HepG2 (cell line): Measurements from ENCODE around the gene LEMD2.

Experiments used
- ARID3A ChIP-seq: IDR thresholded peaks from 2 replicates; pipeline ENCODE4 v1.6.1; 2012; ENCODE audit warnings: low read depth, low read length, improper control_type of control experiment
- CEBPB ChIP-seq: IDR thresholded peaks from 2 replicates; pipeline ENCODE4 v1.6.1; 2011; ENCODE audit warnings: low read depth, low read length, improper control_type of control experiment, borderline replicate concordance
- CTCF ChIP-seq: sonication (generic); formaldehyde crosslinking; IDR thresholded peaks from 2 replicates; pipeline ENCODE4 v1.5.0; 2020; ENCODE audit warnings: mild to moderate bottlenecking, missing genetic modification reagents, moderate library complexity
- FOXM1 ChIP-seq: sonication (generic); formaldehyde crosslinking; IDR thresholded peaks from 2 replicates; pipeline ENCODE4 v1.5.0; 2020; ENCODE audit warnings: missing genetic modification reagents
- GATA4 ChIP-seq: sonication (generic); IDR thresholded peaks from 2 replicates; pipeline ENCODE4 v1.6.1; 2016; ENCODE audit warnings: antibody characterized with exemption, low read depth, borderline replicate concordance
- MAFK ChIP-seq, 2 experiments: IDR thresholded peaks in 1 of 2; conservative IDR thresholded peaks in 1 of 2; 2 replicates each; pipeline ENCODE4 v1.6.1; 2011; ENCODE audit warnings: improper control_type of control experiment in 2 of 2, low read length in 2 of 2
- POLR2A ChIP-seq, 2 experiments: IDR thresholded peaks; 2 replicates each; pipeline ENCODE4 v1.6.1; 2011; ENCODE audit warnings: low read depth in 2 of 2, low read length in 2 of 2, mild to moderate bottlenecking in 1 of 2, moderate library complexity in 1 of 2; ENCODE audit not compliant: insufficient read depth in 1 of 2
- ZBTB40 ChIP-seq, 2 experiments: fragments of 450-650 bp in 1 of 2; sonication (generic) in 1 of 2; formaldehyde crosslinking in 1 of 2; IDR thresholded peaks; 2 replicates each; pipeline versions ENCODE4 v1.6.1 to v1.8.0; 2016 to 2022; ENCODE audit warnings: antibody characterized with exemption in 1 of 2, mild to moderate bottlenecking in 1 of 2, missing genetic modification reagents in 1 of 2
- TF ChIP-seq, protein P1 (sequence below): sonication (generic); formaldehyde crosslinking; IDR thresholded peaks from 2 replicates; pipeline ENCODE4 v1.5.1; 2020; ENCODE audit warnings: missing genetic modification reagents, mild to moderate bottlenecking, borderline replicate concordance
- TF ChIP-seq, protein P2 (sequence below): sonication (generic); formaldehyde crosslinking; IDR thresholded peaks from 2 replicates; pipeline ENCODE4 v1.4.0; 2020; ENCODE audit warnings: missing genetic modification reagents

- TF ChIP-seq GATA4 (no peak), ZBTB40 (IDR thresholded peaks at IDR 0.05) (no peak), ZBTB40 (CRISPR knock-in tag; IDR thresholded peaks at IDR 0.05) (no peak), ARID3A (no peak), CEBPB (no peak), POLR2A (IDR thresholded peaks at IDR 0.05; ENCODE audit: insufficient read depth in 1 of 2, low read depth in 2 of 2, low read length in 2 of 2) (no peak), MAFK (conservative IDR thresholded peaks at IDR 0.05 in 1 of 2, IDR thresholded peaks at IDR 0.05 in 1 of 2; ENCODE audit: low read length in 2 of 2) (no peak), CTCF (CRISPR knock-in tag) (no peak), FOXM1 (CRISPR knock-in tag) (no peak)
- TF ChIP-seq, protein P1, sequence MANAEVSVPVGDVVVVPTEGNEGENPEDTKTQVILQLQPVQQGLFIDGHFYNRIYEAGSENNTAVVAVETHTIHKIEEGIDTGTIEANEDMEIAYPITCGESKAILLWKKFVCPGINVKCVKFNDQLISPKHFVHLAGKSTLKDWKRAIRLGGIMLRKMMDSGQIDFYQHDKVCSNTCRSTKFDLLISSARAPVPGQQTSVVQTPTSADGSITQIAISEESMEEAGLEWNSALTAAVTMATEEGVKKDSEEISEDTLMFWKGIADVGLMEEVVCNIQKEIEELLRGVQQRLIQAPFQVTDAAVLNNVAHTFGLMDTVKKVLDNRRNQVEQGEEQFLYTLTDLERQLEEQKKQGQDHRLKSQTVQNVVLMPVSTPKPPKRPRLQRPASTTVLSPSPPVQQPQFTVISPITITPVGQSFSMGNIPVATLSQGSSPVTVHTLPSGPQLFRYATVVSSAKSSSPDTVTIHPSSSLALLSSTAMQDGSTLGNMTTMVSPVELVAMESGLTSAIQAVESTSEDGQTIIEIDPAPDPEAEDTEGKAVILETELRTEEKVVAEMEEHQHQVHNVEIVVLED (CRISPR knock-in tag): no peak
- TF ChIP-seq, protein P2, sequence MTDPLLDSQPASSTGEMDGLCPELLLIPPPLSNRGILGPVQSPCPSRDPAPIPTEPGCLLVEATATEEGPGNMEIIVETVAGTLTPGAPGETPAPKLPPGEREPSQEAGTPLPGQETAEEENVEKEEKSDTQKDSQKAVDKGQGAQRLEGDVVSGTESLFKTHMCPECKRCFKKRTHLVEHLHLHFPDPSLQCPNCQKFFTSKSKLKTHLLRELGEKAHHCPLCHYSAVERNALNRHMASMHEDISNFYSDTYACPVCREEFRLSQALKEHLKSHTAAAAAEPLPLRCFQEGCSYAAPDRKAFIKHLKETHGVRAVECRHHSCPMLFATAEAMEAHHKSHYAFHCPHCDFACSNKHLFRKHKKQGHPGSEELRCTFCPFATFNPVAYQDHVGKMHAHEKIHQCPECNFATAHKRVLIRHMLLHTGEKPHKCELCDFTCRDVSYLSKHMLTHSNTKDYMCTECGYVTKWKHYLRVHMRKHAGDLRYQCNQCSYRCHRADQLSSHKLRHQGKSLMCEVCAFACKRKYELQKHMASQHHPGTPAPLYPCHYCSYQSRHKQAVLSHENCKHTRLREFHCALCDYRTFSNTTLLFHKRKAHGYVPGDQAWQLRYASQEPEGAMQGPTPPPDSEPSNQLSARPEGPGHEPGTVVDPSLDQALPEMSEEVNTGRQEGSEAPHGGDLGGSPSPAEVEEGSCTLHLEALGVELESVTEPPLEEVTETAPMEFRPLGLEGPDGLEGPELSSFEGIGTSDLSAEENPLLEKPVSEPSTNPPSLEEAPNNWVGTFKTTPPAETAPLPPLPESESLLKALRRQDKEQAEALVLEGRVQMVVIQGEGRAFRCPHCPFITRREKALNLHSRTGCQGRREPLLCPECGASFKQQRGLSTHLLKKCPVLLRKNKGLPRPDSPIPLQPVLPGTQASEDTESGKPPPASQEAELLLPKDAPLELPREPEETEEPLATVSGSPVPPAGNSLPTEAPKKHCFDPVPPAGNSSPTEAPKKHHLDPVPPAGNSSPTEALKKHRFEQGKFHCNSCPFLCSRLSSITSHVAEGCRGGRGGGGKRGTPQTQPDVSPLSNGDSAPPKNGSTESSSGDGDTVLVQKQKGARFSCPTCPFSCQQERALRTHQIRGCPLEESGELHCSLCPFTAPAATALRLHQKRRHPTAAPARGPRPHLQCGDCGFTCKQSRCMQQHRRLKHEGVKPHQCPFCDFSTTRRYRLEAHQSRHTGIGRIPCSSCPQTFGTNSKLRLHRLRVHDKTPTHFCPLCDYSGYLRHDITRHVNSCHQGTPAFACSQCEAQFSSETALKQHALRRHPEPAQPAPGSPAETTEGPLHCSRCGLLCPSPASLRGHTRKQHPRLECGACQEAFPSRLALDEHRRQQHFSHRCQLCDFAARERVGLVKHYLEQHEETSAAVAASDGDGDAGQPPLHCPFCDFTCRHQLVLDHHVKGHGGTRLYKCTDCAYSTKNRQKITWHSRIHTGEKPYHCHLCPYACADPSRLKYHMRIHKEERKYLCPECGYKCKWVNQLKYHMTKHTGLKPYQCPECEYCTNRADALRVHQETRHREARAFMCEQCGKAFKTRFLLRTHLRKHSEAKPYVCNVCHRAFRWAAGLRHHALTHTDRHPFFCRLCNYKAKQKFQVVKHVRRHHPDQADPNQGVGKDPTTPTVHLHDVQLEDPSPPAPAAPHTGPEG (CRISPR knock-in tag): no peak
Observed at GRCh38 chr6:33809594-33809993, 20.7 kb upstream of the LEMD2 start.
